Naive B cell (primary cell): ENCODE measurements around the gene ZBTB42. TPM values are rescaled to one million over a fixed set of nuclear protein-coding genes. Genes with fewer than 3 reads are reported as not detected.

Source experiments
- ATAC-seq, 2 donors: fragments of 150-1000 bp; cut with Tn5 transposase; 2 replicates each; pipeline ENCODE4 v1.10.0; 2021; ENCODE audit warnings: low read depth in 2 of 2, mild to moderate bottlenecking in 2 of 2, moderate library complexity in 2 of 2
- DNase-seq: peaks from one replicate; pipeline ENCODE4 v3.0.0; 2022
- H3K27ac Mint-ChIP-seq, 6 donors: one replicate each; pipeline ENCODE4 v1.8.0; 2020 to 2022; ENCODE audit warnings: mild to moderate bottlenecking in 6 of 6, mixed read lengths in 6 of 6, moderate library complexity in 5 of 6, inconsistent platforms in 2 of 6
- H3K27me3 Mint-ChIP-seq, 3 donors: one replicate each; pipeline ENCODE4 v1.8.0; 2021 to 2022; ENCODE audit warnings: mixed read lengths in 3 of 3, mild to moderate bottlenecking in 1 of 3
- H3K36me3 Mint-ChIP-seq, 2 donors: one replicate each; pipeline ENCODE4 v1.8.0; 2020 to 2022; ENCODE audit warnings: mixed read lengths in 2 of 2, inconsistent platforms in 1 of 2, mild to moderate bottlenecking in 1 of 2
- H3K4me1 Mint-ChIP-seq, 3 donors: one replicate each; pipeline ENCODE4 v1.8.0; 2020 to 2022; ENCODE audit warnings: mixed read lengths in 3 of 3, inconsistent platforms in 1 of 3, mild to moderate bottlenecking in 1 of 3, moderate library complexity in 1 of 3
- H3K4me3 Mint-ChIP-seq, 8 donors: one replicate each; pipeline ENCODE4 v1.8.0; 2020 to 2022; ENCODE audit warnings: mild to moderate bottlenecking in 8 of 8, mixed read lengths in 8 of 8, moderate library complexity in 8 of 8, inconsistent platforms in 2 of 8
- H3K9me3 Mint-ChIP-seq, 7 donors: one replicate each; pipeline ENCODE4 v1.8.0; 2020 to 2022; ENCODE audit warnings: mixed read lengths in 7 of 7, mild to moderate bottlenecking in 5 of 7, inconsistent platforms in 2 of 7, moderate library complexity in 1 of 7
- polyA plus RNA-seq, 6 donors: library from polyadenylated mRNA; unstranded; fragments of 300-500 nt; fragmentation: Illumina TruSeq; gene quantifications; one replicate each; pipeline ENCODE4 v1.2.3, GENCODE V29; 2021; ENCODE audit warnings: low read depth in 6 of 6

The ZBTB42 gene
- polyA plus RNA-seq, 6 donors from 2014 or later = 0.84 to 1.9 (median 1.2) TPM

DNA sequence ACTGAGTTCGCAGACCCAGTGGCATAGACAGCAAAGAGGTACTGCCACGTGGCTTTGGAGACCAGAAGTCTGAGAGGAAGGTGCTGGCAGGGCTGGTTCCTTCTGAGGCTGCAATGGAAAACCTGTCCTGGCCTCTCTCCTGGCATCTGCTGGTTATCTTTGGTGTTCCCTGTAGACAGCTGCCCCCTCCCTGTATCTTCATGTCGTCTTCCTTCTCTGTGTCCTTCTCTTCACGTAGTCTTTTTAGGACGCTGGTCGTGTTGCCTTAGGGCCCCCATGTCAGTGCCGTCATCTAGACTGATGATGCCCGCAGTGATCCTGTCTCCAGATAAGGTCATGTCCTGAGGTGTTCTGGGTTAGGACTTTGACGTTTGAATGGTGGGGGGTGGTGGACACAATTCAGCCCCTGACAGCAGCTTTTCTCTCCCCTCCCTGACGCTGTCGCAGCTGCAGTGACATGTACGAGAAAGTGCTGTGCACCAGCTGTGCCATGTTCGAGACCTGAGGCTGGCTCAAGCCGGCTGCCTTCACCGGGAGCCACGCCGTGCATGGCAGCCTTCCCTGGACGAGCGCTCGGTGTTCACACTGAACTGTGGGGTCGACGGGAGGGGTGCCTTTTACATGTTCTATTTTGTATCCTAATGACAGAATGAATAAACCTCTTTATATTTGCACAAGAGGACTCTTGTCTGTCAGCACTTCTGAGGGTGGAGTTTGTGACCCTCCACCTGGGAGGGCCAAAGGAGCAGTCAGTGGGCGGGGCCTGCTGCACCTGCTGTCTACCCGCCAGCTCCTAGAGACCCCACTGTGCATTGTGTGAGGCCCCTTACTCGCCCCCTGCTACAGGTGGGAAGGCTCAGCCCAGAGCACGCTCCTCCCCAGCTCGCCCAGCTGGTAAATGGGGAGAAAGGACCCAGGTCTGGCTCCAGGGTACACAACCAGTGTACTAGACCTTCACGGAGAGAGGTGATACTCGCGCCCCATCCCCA is 41.6 kb upstream of the ZBTB42 start:
- H3K4me3 Mint-ChIP-seq = peak overlapping the region in 2 of 8 donors; percentile 15 to 59

DNA sequence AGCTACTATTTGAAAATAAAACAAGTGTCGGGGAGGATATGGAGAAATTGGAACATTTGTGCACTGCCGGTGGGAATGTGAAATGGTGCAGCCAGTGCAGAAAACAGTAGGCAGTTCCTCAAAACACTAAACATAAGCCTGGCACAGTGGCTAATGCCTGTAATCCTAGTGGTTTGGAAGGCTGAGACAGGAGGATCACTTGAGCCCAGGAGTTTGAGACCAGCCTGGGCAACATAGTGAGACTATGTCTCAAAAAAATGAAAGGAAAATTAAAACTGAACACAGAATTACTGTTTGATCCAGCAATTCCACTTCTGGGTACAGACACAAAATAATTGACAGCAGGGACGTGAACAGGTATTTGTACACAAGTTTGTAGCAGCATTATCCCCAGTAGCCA is 35.4 kb upstream of the ZBTB42 start:
- peaks cover 0 to 7% (median 0%) of the 10 kb centered on the region in 7 donors for H3K9me3 Mint-ChIP-seq
- no peak for ATAC-seq
- no peak overlapping the region for H3K4me3 Mint-ChIP-seq
- no peak for DNase-seq
- H3K27ac Mint-ChIP-seq = peak overlapping the region in 1 of 6 donors; percentile 13
- peaks cover 8 to 21% (median 19%) of the 10 kb centered on the region in 3 donors for H3K4me1 Mint-ChIP-seq
- H3K36me3 Mint-ChIP-seq = peaks cover 10 to 20% of the 10 kb centered on the region in 2 donors
- H3K27me3 Mint-ChIP-seq = no peaks in the 10 kb centered on the region

More for the DNA sequence above, 41.6 kb upstream of the ZBTB42 start:
- Mint-ChIP-seq H3K27me3 (no peaks in the 10 kb centered on the region), H3K4me1 (peaks cover 29 to 39% (median 35%) of the 10 kb centered on the region in 3 donors), H3K36me3 (peaks cover 10 to 28% of the 10 kb centered on the region in 2 donors), H3K9me3 (no peaks in the 10 kb centered on the region), H3K27ac (peak overlapping the region in 2 of 6 donors; percentile 28 to 62)
- DNase-seq (no peak), ATAC-seq (no peak)

- Mint-ChIP-seq H3K36me3 (peaks cover 8 to 18% of the 10 kb centered on the region in 2 donors), H3K9me3 (peaks cover 0 to 7% (median 0%) of the 10 kb centered on the region in 7 donors), H3K27me3 (no peaks in the 10 kb centered on the region), H3K4me3 (no peak overlapping the region), H3K4me1 (peaks cover 8 to 19% (median 11%) of the 10 kb centered on the region in 3 donors), H3K27ac (peak overlapping the region in 1 of 6 donors; percentile 64)
- DNase-seq = no peak
- no peak for ATAC-seq
Measured at GRCh38 chr14:104766256-104766862, 34.5 kb upstream of the ZBTB42 start.

- DNase-seq = no peak
- ATAC-seq = no peak
- Mint-ChIP-seq H3K9me3 (peaks cover 0 to 7% (median 0%) of the 10 kb centered on the region in 7 donors), H3K4me1 (peaks cover 9 to 18% (median 10%) of the 10 kb centered on the region in 3 donors), H3K27me3 (no peaks in the 10 kb centered on the region), H3K4me3 (no peak overlapping the region), H3K36me3 (peaks cover 4 to 16% of the 10 kb centered on the region in 2 donors), H3K27ac (peak overlapping the region in 1 of 6 donors; percentile 21)
Measured at GRCh38 chr14:104766863-104767633, 33.9 kb upstream of the ZBTB42 start.

GRCh38 chr14:104767634-104767918 is 33.3 kb upstream of the ZBTB42 start:
- no peak overlapping the region for H3K27ac Mint-ChIP-seq
- no peak for ATAC-seq

GRCh38 chr14:104768437-104769323 is 32.2 kb upstream of the ZBTB42 start:
- Mint-ChIP-seq H3K36me3 (peaks cover 0 to 20% of the 10 kb centered on the region in 2 donors), H3K27me3 (no peaks in the 10 kb centered on the region), H3K4me3 (no peak overlapping the region), H3K4me1 (peaks cover 6 to 14% (median 10%) of the 10 kb centered on the region in 3 donors), H3K27ac (peak overlapping the region in 3 of 6 donors; percentile 15 to 72 (median 18)), H3K9me3 (peaks cover 0 to 7% (median 0%) of the 10 kb centered on the region in 7 donors)
- DNase-seq (peak; percentile 85), ATAC-seq (peak; percentile 95 to 96)

More at GRCh38 chr14:104767634-104767918, 33.3 kb upstream of the ZBTB42 start:
- Mint-ChIP-seq H3K27me3 (no peaks in the 10 kb centered on the region), H3K36me3 (peaks cover 0 to 16% of the 10 kb centered on the region in 2 donors), H3K9me3 (peaks cover 0 to 7% (median 0%) of the 10 kb centered on the region in 7 donors), H3K4me1 (peaks cover 6 to 14% (median 10%) of the 10 kb centered on the region in 3 donors), H3K4me3 (no peak overlapping the region)
- no peak for DNase-seq

- Mint-ChIP-seq H3K27ac (peak overlapping the region in 2 of 6 donors; percentile 32 to 49), H3K36me3 (peaks cover 0 to 20% of the 10 kb centered on the region in 2 donors), H3K9me3 (peaks cover 0 to 7% (median 0%) of the 10 kb centered on the region in 7 donors), H3K27me3 (no peaks in the 10 kb centered on the region), H3K4me3 (no peak overlapping the region), H3K4me1 (peaks cover 6 to 14% (median 10%) of the 10 kb centered on the region in 3 donors)
- no peak for ATAC-seq
- no peak for DNase-seq
Measured at GRCh38 chr14:104769324-104770071, 31.4 kb upstream of the ZBTB42 start.

- H3K27ac Mint-ChIP-seq = peak overlapping the region in 1 of 6 donors; percentile 32
- H3K4me1 Mint-ChIP-seq = peaks cover 6 to 13% (median 10%) of the 10 kb centered on the region in 3 donors
- peak overlapping the region in 1 of 8 donors; percentile 70 for H3K4me3 Mint-ChIP-seq
- H3K27me3 Mint-ChIP-seq = no peaks in the 10 kb centered on the region
- ATAC-seq (no peak), DNase-seq (no peak)
- peaks cover 0 to 7% (median 0%) of the 10 kb centered on the region in 7 donors for H3K9me3 Mint-ChIP-seq
- peaks cover 0 to 20% of the 10 kb centered on the region in 2 donors for H3K36me3 Mint-ChIP-seq
Measured at GRCh38 chr14:104770072-104770579, 30.8 kb upstream of the ZBTB42 start.

- DNase-seq (no peak), ATAC-seq (peak in 1 of 2 donors; percentile 22)
- Mint-ChIP-seq H3K36me3 (peaks cover 0 to 20% of the 10 kb centered on the region in 2 donors), H3K9me3 (peaks cover 0 to 3% (median 0%) of the 10 kb centered on the region in 7 donors), H3K27ac (peak overlapping the region in 1 of 6 donors; percentile 31), H3K27me3 (no peaks in the 10 kb centered on the region), H3K4me3 (no peak overlapping the region), H3K4me1 (peaks cover 6 to 10% (median 9%) of the 10 kb centered on the region in 3 donors)
Measured at GRCh38 chr14:104770851-104771272, 30.0 kb upstream of the ZBTB42 start.

DNA sequence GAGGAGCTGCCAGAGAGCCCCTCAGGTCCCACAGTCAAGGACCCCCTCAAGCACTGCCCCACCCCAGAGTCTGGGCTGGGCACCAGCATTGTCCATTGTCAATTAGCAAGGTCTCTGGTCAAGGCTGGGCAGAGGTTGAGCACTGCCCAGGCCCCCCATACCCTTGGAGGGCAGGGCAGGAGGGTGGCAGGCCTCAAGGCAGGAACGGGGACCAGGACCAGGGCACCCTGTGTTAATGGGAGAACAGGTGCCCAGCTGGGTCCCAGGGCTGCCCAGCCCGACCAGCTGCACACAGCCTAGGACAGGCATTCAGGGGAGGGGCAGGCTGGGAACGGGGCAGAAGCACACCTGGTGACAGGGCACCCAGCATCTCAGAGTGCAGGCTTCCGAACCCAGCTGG is 29.5 kb upstream of the ZBTB42 start:
- Mint-ChIP-seq H3K4me3 (no peak overlapping the region), H3K27me3 (no peaks in the 10 kb centered on the region), H3K27ac (peak overlapping the region in 1 of 6 donors; percentile 31), H3K4me1 (peaks cover 6 to 10% (median 9%) of the 10 kb centered on the region in 3 donors), H3K36me3 (peaks cover 0 to 20% of the 10 kb centered on the region in 2 donors), H3K9me3 (no peaks in the 10 kb centered on the region)
- ATAC-seq (no peak), DNase-seq (no peak)

DNA sequence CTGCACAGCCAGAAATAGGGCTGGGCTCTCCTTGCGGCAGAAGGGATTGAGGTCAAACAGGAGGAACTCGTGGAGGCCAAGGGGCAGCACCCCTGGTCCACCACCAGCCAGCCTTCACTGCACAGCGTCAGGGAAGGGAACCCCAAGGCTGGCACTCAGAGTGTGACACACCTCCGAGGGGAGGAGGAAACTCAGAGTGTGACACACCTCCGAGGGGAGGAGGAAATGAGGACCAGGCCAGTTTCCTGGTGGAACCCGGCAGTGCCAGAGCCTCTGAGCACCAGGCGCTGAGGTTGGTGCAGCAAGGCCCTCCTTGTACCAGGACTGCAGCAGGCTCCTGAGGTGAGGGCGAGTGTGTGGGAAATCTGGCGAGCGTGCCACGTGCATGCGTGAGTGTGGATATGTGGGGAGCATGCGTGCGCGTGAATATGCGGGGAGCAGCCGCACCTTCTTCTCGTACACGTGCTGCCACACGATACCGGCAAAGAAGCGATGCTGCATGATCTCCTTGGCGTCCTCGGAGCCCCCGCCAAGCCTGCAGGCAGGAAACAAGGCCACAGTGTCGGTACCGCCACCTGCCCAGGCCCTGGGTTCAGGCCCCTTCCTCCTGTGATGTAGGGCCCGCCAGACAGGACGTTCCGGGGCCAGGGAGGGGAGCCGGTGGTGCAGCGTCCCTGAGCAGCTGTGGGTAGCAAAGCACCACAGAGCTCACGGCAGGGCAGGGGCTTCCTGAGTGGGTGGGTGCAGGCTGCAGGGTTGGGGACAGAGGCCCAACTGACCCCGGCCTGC is 28.8 kb upstream of the ZBTB42 start:
- DNase-seq (no peak), ATAC-seq (no peak)
- Mint-ChIP-seq H3K36me3 (peaks cover 0 to 27% of the 10 kb centered on the region in 2 donors), H3K4me1 (peaks cover 9 to 10% (median 10%) of the 10 kb centered on the region in 3 donors), H3K4me3 (no peak overlapping the region), H3K27ac (peak overlapping the region in 1 of 6 donors; percentile 59), H3K27me3 (no peaks in the 10 kb centered on the region), H3K9me3 (no peaks in the 10 kb centered on the region)
